Ectodermal cell (in vitro differentiated cells): ENCODE results near the gene IFITM10.

Source experiments
- H3K27ac ChIP-seq: 2 replicates; pipeline ENCODE4 v1.7.0; 2013; ENCODE audit warnings: mild to moderate bottlenecking, low read depth, low read length; ENCODE audit not compliant: insufficient read depth, poor library complexity, severe bottlenecking
- H3K27me3 ChIP-seq: 2 replicates; pipeline ENCODE4 v1.7.0; 2013; ENCODE audit warnings: mild to moderate bottlenecking, low read length; ENCODE audit not compliant: insufficient read depth, control insufficient read depth, poor library complexity, severe bottlenecking
- H3K36me3 ChIP-seq: one replicate; pipeline ENCODE4 v1.7.0; 2013; ENCODE audit warnings: low read length; ENCODE audit not compliant: control insufficient read depth, insufficient read depth
- H3K4me1 ChIP-seq: one replicate; pipeline ENCODE4 v1.7.0; 2013; ENCODE audit warnings: low read length; ENCODE audit not compliant: control insufficient read depth, insufficient read depth
- H3K4me3 ChIP-seq: 2 replicates; pipeline ENCODE4 v1.7.0; 2013; ENCODE audit warnings: low read depth, low read length, control low read depth; ENCODE audit not compliant: insufficient read depth
- H3K9me3 ChIP-seq: 2 replicates; pipeline ENCODE4 v1.7.0; 2013; ENCODE audit warnings: mild to moderate bottlenecking, low read length, moderate library complexity; ENCODE audit not compliant: control insufficient read depth
- WGBS, 2 experiments: methylation state at CpG; one replicate each; pipeline ENCODE4 v1.1.7; 2013; ENCODE audit warnings: missing lambda C conversion rate in 2 of 2; 5-methylcytosine and 5-hydroxymethylcytosine counted together

IFITM10 gene

DNA sequence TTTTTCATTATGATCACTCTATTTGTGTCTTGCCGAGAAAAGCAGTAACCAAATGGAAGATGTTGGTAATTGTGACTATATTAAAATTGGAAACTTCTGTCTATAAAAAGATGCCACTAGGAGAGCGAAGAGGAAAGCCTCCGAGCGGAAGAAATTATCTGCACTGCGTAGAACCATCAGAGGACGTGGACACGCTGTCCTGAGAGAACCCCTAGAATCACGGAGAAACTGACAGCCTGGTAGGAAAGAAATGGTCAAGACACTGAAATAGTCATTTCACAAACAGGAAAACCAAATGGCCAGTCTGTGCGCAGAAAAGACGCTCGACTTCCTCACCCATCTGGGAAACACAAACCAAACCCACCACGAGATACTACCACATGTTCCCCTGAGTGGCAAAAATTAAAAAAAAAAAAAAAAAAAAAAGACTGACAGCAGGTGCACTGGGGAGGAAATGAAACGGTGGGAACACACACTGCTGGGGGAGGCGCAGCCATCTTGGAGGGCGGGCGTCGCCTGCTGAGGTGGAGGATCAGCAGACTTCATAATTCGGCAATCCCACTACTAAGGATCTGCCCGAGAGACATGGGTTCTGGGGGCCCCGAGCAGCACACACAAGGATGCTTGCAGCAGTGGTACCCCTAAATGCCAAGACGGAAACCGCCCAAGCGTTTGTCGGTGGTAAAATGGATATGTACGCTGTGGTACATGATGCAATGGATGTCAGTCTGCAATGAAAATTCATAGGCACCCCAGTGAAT, 21.3 kb downstream of the IFITM10 start:
- WGBS, 2 experiments: 92 to 93% methylated on average over 25 of the region's 25 CpGs
- Histone ChIP-seq H3K4me3 (no peak overlapping the region), H3K4me1 (peaks cover 7% of the 10 kb centered on the region), H3K36me3 (no peaks in the 10 kb centered on the region), H3K27me3 (peaks cover 4% of the 10 kb centered on the region), H3K27ac (no peak overlapping the region), H3K9me3 (no peaks in the 10 kb centered on the region)

DNA sequence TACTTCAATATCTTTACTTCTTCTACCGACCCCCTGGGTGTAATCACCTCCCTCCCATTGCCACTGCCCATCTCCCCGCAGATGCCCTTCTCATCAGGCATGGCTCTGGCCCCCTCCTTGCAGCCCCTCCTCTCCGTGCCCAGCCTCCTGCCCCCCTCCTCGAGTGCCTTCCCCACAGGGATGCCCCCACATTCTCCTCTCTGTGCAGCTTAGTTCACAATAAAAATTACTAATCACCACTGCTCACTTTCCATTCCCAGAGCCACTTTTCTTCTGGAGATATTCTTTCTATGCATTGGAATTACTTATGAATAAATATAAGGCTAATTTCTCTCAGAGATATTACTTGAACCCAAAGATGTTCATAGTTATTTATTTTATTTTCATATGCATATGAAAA, 22.1 kb downstream of the IFITM10 start:
- Histone ChIP-seq H3K9me3 (no peaks in the 10 kb centered on the region), H3K36me3 (no peaks in the 10 kb centered on the region), H3K4me1 (peaks cover 7% of the 10 kb centered on the region), H3K4me3 (no peak overlapping the region), H3K27me3 (peaks cover 4% of the 10 kb centered on the region), H3K27ac (no peak overlapping the region)
- WGBS, 2 experiments: 70 to 78% methylated on average over 4 of the region's 4 CpGs

DNA sequence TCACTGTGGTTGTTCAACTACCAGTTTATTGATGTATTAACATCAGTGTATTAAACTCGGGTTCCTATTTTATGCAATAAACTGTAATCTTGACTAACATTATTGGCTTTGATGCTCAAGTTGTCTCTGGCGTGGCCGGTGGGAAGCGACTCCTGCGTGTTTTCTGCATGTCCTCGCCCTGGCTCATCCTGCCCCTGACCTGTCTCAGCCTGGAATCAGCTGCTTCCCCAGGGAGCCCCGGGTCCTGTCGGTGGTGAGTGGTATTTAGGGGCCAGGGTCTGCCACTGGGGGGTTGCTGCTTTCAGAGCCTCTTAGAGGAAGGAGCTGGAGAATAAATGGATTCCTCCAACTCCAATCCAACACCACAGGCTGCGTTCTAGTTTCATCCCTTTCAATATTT, 22.5 kb downstream of the IFITM10 start:
- 80 to 83% methylated on average over 9 of the region's 9 CpGs for WGBS, 2 experiments

DNA sequence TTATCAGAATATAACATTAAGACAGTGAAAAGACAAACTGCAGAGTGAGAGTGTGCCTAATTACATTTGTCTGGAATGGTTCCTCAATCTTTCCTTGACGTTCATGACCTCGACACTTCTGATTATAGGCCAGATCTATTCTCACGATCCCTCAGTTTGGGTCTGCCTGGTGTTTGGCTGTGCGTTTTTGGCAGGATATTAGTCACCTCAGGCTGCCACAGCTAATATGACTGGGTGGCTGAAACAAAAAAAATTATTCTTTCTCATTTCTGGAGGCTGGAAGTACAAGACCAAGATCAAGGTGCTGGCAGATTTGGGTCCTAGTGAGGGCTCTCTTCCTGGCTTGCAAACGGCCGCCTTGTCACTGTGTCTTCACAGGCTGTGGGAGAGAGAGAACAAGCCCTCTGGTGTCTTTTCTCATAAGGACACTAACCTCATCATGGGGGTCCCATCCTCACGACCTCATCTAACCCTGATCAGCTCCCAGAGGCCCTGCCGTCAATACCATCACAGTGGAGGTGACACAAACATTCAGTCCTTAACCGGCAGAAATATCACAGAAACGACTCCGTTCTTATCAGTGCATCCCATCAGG, 23.2 kb downstream of the IFITM10 start:
- Histone ChIP-seq H3K4me3 (no peak overlapping the region), H3K9me3 (no peaks in the 10 kb centered on the region), H3K4me1 (peaks cover 6% of the 10 kb centered on the region), H3K27ac (no peak overlapping the region), H3K27me3 (peaks cover 4% of the 10 kb centered on the region), H3K36me3 (no peaks in the 10 kb centered on the region)
- 89% methylated on average over 11 of the region's 11 CpGs for WGBS, 2 experiments

More for the DNA sequence above, 22.5 kb downstream of the IFITM10 start:
- H3K27me3 ChIP-seq: peaks cover 4% of the 10 kb centered on the region
- H3K36me3 ChIP-seq: no peaks in the 10 kb centered on the region
- peaks cover 7% of the 10 kb centered on the region for H3K4me1 ChIP-seq
- H3K4me3 ChIP-seq: no peak overlapping the region
- no peak overlapping the region for H3K27ac ChIP-seq
- H3K9me3 ChIP-seq: no peaks in the 10 kb centered on the region

DNA sequence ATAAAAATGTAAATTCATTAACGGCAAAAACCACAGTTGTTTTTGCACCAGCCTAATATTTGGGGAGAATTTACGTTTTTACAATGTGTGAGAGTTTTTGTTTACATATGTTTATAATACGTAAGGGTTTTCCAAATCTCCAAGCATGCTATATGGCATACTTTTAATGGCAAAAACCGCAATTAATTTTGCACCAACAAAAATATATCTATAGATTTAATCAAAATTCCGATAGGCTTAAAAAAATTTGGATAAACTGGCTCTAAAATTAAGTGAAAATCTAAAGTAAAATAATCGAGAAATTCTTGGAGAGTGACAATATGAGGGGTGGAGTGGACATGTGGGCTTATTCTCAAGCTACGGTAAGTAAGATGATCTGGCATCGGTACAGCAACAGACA, 30.6 kb downstream of the IFITM10 start:
- H3K4me1 ChIP-seq: no peaks in the 10 kb centered on the region
- no peaks in the 10 kb centered on the region for H3K36me3 ChIP-seq
- H3K9me3 ChIP-seq: no peaks in the 10 kb centered on the region
- 91 to 96% methylated on average over 6 to 7 of the region's 8 CpGs for WGBS, 2 experiments
- no peaks in the 10 kb centered on the region for H3K27me3 ChIP-seq
- no peak overlapping the region for H3K4me3 ChIP-seq
- no peak overlapping the region for H3K27ac ChIP-seq

DNA sequence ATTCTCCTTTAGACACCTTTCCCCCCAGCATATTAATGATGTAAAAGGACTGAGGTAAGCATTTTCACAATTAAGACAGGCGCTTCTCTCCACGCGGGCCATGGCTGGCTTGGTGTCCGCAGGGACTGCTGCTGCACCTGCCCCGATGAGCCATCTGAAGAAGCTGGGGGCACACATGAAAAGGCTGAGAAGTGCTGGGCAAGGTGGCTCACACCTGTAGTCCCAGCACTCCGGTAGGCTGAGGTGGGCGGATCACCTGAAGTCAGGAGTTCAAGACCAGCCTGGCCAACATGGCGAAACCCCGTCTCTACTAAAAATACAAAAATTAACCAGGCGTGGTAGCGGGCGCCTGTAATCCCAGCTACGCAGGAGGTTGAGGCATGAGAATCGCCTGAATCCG, 32.1 kb downstream of the IFITM10 start:
- whole genome bisulfite sequencing, 2 experiments: 92 to 94% methylated on average over 15 of the region's 15 CpGs
- Histone ChIP-seq H3K27ac (no peak overlapping the region), H3K4me3 (no peak overlapping the region), H3K9me3 (no peaks in the 10 kb centered on the region), H3K27me3 (no peaks in the 10 kb centered on the region), H3K4me1 (no peaks in the 10 kb centered on the region), H3K36me3 (no peaks in the 10 kb centered on the region)

DNA sequence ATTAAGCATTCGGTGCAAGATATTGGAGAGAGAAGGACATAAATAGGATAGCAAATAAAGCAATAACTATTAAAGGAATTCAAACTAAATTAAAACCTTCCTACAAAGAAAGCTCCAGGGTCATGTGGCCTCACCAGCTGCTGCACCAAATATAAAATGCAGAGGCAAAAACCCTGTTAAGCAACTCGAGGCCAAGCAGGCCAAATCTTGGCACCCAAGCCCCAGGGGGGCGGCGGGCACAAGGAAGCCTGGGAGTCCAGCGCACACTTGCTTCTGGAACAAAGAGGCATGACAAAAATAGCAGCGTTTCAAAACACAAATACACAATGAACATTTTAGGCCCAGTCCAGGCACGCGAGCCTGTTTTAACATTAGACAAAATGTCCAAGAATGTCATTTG, 32.6 kb downstream of the IFITM10 start:
- H3K36me3 ChIP-seq: no peaks in the 10 kb centered on the region
- H3K4me3 ChIP-seq: no peak overlapping the region
- no peaks in the 10 kb centered on the region for H3K9me3 ChIP-seq
- H3K27me3 ChIP-seq: no peaks in the 10 kb centered on the region
- no peaks in the 10 kb centered on the region for H3K4me1 ChIP-seq
- WGBS, 2 experiments: 93 to 94% methylated on average over 7 of the region's 8 CpGs
- no peak overlapping the region for H3K27ac ChIP-seq

DNA sequence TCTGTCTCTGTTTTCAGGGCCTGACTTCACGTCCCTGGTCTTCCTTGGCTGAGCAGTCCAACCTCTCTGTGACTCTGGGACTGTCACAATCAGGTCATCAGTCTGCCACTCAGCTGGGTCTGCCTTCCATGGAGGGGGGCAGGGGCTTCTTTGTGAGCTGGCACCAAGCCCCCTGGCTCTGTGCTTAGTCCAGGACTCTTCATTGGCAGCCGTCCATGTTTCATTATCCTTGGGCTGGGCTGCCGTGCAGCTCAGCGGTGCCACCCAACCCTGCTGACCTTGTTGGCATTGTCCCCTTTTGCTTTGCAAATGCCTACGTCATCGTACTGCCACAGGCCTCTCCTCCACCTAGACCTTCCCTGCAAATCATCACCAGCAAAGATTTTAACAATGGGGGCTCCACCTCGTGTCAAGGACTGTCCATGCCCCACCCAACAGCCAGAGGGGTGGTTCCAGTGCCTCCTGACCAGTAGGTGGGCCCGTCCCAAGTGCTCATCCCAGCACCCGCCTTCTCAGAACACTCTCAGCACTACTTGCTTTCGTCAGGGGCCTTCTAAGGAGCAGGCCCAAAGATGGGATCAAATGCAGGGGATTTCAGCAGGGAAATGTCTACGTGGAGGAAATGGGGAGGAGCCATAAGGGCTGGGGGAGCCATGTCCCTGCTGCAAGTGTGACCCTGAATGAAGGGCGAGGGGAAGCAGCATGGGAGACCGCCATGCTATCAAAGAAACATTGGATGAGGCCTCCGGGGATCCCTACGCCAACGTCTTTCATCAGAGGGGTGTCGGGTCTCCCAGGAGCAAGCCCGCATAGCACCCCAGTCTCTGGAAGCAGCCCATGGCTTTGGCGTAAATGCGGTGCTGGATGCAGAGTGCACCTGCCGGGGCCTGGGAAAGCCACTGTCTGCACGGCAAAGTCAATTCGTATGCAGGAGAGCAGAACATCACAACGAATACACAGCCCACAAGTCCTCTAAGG, 35.2 kb downstream of the IFITM10 start:
- no peaks in the 10 kb centered on the region for H3K27me3 ChIP-seq
- 91% methylated on average over 24 of the region's 24 CpGs for WGBS, 2 experiments
- no peaks in the 10 kb centered on the region for H3K4me1 ChIP-seq
- no peak overlapping the region for H3K27ac ChIP-seq
- H3K4me3 ChIP-seq: no peak overlapping the region
- no peaks in the 10 kb centered on the region for H3K36me3 ChIP-seq
- H3K9me3 ChIP-seq: no peaks in the 10 kb centered on the region

DNA sequence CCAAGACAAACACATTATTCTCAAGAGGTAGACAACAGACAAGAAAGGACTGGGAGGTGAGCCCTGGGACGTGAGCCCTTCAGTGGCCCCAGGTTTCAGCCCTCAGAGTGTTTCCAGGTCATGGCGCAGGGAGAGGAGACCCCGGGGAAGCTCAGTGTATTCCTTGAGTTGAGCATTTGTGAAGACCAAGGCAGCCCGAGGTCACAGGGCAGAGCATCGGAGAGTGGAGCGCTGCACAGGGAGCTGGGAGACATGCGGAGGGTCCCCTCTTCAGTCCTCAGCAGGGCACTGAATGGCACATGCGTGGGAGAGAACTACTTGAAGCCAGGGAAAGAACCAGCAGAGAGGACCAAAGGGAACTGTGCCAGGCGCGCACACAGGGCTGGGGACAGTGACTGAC, 41.7 kb downstream of the IFITM10 start:
- Histone ChIP-seq H3K4me1 (no peaks in the 10 kb centered on the region), H3K4me3 (no peak overlapping the region), H3K9me3 (no peaks in the 10 kb centered on the region), H3K36me3 (no peaks in the 10 kb centered on the region), H3K27me3 (no peaks in the 10 kb centered on the region), H3K27ac (no peak overlapping the region)
- WGBS, 2 experiments: 91 to 92% methylated on average over 10 of the region's 10 CpGs

DNA sequence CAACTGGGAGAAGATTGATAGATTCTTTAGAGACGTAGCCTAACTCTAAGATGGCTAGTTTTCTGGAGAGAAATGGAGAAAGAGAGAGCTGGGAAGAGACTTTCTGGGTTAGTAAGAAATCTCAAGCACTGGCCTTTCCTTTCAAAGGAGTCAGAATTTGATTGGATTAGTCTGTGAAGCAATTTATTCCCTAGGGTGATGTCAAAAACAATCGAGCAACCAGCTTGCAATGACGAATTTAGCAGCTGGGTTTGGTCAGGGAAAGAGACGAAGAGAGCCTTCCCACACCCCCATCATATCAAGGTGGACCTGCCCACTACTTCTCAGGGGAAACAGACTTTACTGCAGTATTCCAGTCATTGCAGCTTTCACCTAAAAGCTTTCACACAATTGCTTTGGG, 42.6 kb downstream of the IFITM10 start:
- 70 to 75% methylated on average over 4 of the region's 4 CpGs for WGBS, 2 experiments
- no peak overlapping the region for H3K4me3 ChIP-seq
- H3K27me3 ChIP-seq: no peaks in the 10 kb centered on the region
- no peaks in the 10 kb centered on the region for H3K36me3 ChIP-seq
- no peak overlapping the region for H3K27ac ChIP-seq
- H3K4me1 ChIP-seq: no peaks in the 10 kb centered on the region
- no peaks in the 10 kb centered on the region for H3K9me3 ChIP-seq
